OCI-LY3 (cell line): ENCODE data around the gene LENEP.

Source experiments
- EZH2phosphoT487 ChIP-seq: fragments of 200-600 bp; shearing (Covaris generic); IDR thresholded peaks from 2 replicates; pipeline ENCODE4 v1.6.1; 2018; ENCODE audit warnings: antibody characterized with exemption, mixed run types, low read depth
- TF ChIP-seq, protein P1 (sequence below): fragments of 200-600, 300-600 bp; sonication (generic); IDR thresholded peaks from 2 replicates; pipeline ENCODE4 v1.5.1; 2014; ENCODE audit warnings: antibody characterized with exemption, low read length, low read depth

DNA sequence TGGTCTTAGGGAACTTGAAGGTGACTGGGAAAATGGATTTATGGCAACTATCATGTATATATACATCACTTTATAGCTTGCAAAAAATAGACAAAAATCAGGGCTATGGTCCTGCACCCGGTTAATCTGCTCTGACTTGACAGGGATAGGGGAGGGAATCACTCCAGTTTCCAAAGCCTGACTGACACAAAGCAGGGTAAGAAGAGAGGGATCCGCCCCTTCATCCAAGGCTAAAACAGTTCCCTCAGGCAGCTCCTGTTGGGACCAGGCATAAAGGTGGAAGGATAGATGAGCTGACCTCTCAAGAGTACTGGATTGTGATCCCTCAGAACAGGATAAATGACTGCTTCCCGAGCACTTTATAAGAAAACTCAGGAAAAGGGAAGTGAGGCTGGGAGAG lies 38.8 kb upstream of the LENEP start:
- TF ChIP-seq, protein P1, sequence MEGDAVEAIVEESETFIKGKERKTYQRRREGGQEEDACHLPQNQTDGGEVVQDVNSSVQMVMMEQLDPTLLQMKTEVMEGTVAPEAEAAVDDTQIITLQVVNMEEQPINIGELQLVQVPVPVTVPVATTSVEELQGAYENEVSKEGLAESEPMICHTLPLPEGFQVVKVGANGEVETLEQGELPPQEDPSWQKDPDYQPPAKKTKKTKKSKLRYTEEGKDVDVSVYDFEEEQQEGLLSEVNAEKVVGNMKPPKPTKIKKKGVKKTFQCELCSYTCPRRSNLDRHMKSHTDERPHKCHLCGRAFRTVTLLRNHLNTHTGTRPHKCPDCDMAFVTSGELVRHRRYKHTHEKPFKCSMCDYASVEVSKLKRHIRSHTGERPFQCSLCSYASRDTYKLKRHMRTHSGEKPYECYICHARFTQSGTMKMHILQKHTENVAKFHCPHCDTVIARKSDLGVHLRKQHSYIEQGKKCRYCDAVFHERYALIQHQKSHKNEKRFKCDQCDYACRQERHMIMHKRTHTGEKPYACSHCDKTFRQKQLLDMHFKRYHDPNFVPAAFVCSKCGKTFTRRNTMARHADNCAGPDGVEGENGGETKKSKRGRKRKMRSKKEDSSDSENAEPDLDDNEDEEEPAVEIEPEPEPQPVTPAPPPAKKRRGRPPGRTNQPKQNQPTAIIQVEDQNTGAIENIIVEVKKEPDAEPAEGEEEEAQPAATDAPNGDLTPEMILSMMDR, result no peak
- no peak for TF ChIP-seq EZH2phosphoT487
